H1 (cell line): ENCODE measurements around the gene NKAIN2.

Experiments used
- ASH2L ChIP-seq: fragments of 200-600, 300-600 bp; sonication (generic); IDR thresholded peaks from one replicate; pipeline ENCODE4 v1.7.1; 2017; ENCODE audit warnings: low read length
- ATF3 ChIP-seq: IDR thresholded peaks from 2 replicates; pipeline ENCODE4 v1.6.1; 2011; ENCODE audit warnings: low read depth, mild to moderate bottlenecking, low read length; ENCODE audit not compliant: insufficient read depth
- EGR1 ChIP-seq: IDR thresholded peaks from 2 replicates; pipeline ENCODE4 v1.6.1; 2011; ENCODE audit warnings: low read depth, low read length, borderline replicate concordance
- EP300 ChIP-seq, 2 experiments: IDR thresholded peaks; 1 replicate in 1 of 2; 2 replicates in 1 of 2; pipeline ENCODE4 v1.6.1; 2011 to 2012; ENCODE audit warnings: low read depth in 2 of 2, low read length in 2 of 2, mild to moderate bottlenecking in 2 of 2, borderline replicate concordance in 1 of 2, inconsistent platforms in 1 of 2, moderate library complexity in 1 of 2
- GABPA ChIP-seq: IDR thresholded peaks from 2 replicates; pipeline ENCODE4 v1.6.1; 2011; ENCODE audit warnings: mild to moderate bottlenecking, low read length, moderate library complexity, borderline replicate concordance; ENCODE audit not compliant: insufficient read depth
- HDAC2 ChIP-seq, 2 experiments: fragments of 300-600 bp in 1 of 2; sonication (generic) in 1 of 2; IDR thresholded peaks; 2 replicates each; pipeline ENCODE4 v1.6.1; 2011 to 2012; ENCODE audit warnings: low read depth in 2 of 2, low read length in 2 of 2, mild to moderate bottlenecking in 2 of 2, moderate library complexity in 2 of 2, borderline replicate concordance in 1 of 2, inconsistent platforms in 1 of 2
- JUND ChIP-seq: IDR thresholded peaks from 2 replicates; pipeline ENCODE4 v1.6.1; 2011; ENCODE audit warnings: mild to moderate bottlenecking, improper control_type of control experiment, low read length
- PHF8 ChIP-seq: fragments of 200-600 bp; sonication (generic); conservative IDR thresholded peaks from 2 replicates; pipeline ENCODE4 v1.7.1; 2012; ENCODE audit warnings: low read depth, mild to moderate bottlenecking, inconsistent platforms, low read length, moderate library complexity
- POLR2A ChIP-seq, 2 experiments: IDR thresholded peaks; 1 replicate in 1 of 2; 2 replicates in 1 of 2; pipeline ENCODE4 v1.6.1; 2011; ENCODE audit warnings: low read depth in 2 of 2, low read length in 2 of 2, mild to moderate bottlenecking in 2 of 2; ENCODE audit errors: control extremely low read depth in 1 of 2
- POLR2AphosphoS5 ChIP-seq: IDR thresholded peaks from 2 replicates; pipeline ENCODE4 v1.6.1; 2011; ENCODE audit warnings: low read depth, low read length
- SP2 ChIP-seq: IDR thresholded peaks from 2 replicates; pipeline ENCODE4 v1.6.1; 2012; ENCODE audit warnings: mild to moderate bottlenecking, low read length, inconsistent platforms
- TCF12 ChIP-seq: IDR thresholded peaks from 2 replicates; pipeline ENCODE4 v1.6.1; 2011; ENCODE audit warnings: low read depth, mild to moderate bottlenecking, low read length
- TF ChIP-seq, protein P1 (sequence below), 3 experiments: IDR thresholded peaks; 1 replicate in 2 of 3; 2 replicates in 1 of 3; pipeline versions ENCODE4 v1.5.1 to v1.6.1; 2011; ENCODE audit warnings: low read length in 3 of 3, mild to moderate bottlenecking in 3 of 3, inconsistent platforms in 2 of 3, low read depth in 1 of 3, moderate library complexity in 1 of 3; ENCODE audit not compliant: insufficient read depth in 1 of 3; ENCODE audit errors: control extremely low read depth in 1 of 3
- TF ChIP-seq, protein P2 (sequence below): IDR thresholded peaks from 2 replicates; pipeline ENCODE4 v1.6.1; 2011; ENCODE audit warnings: low read length, improper control_type of control experiment

DNA sequence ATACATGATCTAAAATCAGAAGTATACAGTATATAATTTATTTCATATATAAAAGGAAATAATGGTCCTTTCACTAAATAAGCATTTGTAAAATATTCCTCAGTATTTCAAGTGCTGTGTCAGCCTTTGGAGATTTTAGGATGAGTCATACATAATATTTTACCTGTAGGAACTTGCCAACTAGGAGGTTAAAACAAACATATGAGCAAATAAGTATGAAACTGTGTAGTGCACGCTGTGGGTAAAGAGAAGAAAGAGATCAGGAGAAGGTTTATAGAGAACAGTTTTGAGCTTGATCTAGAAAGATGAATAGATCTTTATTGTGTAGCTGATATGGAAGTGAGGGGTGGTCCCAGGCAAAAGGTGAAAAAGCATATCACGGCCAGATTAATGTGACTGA lies 988.7 kb downstream of the NKAIN2 start:
- TF ChIP-seq POLR2AphosphoS5 (no peak), POLR2A (IDR thresholded peaks at IDR 0.05; ENCODE audit: control extremely low read depth in 1 of 2, low read depth in 2 of 2, low read length in 2 of 2) (no peak), EP300 (IDR thresholded peaks at IDR 0.05; ENCODE audit: borderline replicate concordance in 1 of 2, low read depth in 2 of 2, low read length in 2 of 2) (no peak), GABPA (no peak), PHF8 (no peak), HDAC2 (IDR thresholded peaks at IDR 0.05; ENCODE audit: borderline replicate concordance in 1 of 2, low read depth in 2 of 2, low read length in 2 of 2) (no peak), SP2 (no peak), ATF3 (no peak), EGR1 (no peak), ASH2L (no peak), TCF12 (no peak), JUND (no peak)
- TF ChIP-seq, protein P1, sequence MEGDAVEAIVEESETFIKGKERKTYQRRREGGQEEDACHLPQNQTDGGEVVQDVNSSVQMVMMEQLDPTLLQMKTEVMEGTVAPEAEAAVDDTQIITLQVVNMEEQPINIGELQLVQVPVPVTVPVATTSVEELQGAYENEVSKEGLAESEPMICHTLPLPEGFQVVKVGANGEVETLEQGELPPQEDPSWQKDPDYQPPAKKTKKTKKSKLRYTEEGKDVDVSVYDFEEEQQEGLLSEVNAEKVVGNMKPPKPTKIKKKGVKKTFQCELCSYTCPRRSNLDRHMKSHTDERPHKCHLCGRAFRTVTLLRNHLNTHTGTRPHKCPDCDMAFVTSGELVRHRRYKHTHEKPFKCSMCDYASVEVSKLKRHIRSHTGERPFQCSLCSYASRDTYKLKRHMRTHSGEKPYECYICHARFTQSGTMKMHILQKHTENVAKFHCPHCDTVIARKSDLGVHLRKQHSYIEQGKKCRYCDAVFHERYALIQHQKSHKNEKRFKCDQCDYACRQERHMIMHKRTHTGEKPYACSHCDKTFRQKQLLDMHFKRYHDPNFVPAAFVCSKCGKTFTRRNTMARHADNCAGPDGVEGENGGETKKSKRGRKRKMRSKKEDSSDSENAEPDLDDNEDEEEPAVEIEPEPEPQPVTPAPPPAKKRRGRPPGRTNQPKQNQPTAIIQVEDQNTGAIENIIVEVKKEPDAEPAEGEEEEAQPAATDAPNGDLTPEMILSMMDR (IDR thresholded peaks at IDR 0.05; ENCODE audit: control extremely low read depth in 1 of 3, insufficient read depth in 1 of 3, low read depth in 1 of 3, low read length in 3 of 3), result no peak
- TF ChIP-seq, protein P2, sequence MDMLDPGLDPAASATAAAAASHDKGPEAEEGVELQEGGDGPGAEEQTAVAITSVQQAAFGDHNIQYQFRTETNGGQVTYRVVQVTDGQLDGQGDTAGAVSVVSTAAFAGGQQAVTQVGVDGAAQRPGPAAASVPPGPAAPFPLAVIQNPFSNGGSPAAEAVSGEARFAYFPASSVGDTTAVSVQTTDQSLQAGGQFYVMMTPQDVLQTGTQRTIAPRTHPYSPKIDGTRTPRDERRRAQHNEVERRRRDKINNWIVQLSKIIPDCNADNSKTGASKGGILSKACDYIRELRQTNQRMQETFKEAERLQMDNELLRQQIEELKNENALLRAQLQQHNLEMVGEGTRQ, result no peak
